ENCODE measurements around the gene GEMIN5. TPM values are rescaled to one million over a fixed set of nuclear protein-coding genes. Genes with fewer than 3 reads are reported as not detected.

Gene GEMIN5
- total and polyA plus RNA-seq, 2 of the 13 experiments (the other 11 are each of a cell fraction or from before 2014, with no cell fraction given): 6.6 to 28.6 TPM

DNA sequence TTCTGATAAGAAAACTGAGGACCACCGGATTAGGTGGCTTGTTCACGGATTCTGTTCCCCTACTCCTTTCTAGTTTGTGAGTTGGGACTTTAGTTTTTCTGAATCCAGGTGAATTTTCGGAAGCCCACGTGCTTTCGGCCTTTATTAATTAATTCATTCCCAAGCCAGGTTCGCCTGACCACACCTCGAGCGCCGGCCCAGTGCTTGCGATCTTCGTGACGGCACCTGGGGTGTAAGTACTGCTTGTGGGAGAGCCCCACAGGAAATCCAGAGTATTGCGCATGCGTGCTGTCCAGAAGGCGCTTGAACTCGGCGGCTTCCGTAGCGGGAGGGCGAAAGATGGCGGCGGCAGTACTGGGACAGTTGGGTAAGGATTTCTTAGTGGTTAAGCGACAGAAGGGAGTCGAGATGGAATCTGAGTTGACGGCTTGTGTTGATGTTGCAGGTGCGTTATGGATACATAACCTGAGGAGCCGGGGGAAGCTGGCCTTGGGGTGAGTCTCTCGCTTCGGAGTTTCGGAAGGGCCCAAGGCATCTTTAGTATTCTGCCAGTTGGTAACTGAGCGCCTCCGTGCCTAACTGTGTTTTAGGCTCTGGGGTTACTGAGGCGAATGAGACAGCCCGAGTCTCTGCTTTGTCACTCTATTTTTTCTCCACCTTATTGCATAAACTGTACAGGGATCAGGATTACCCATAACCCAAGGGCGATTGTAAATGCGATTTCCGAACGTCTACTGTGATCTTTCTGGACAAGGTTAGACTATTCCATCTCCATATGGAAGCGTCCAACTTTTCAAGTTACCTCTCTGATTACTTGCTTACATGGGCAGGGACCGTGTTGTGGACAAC, 3.0 kb upstream of the GEMIN5 start, which contains the start of gene MRPL22 (continued):
- TF ChIP-seq, protein P1, sequence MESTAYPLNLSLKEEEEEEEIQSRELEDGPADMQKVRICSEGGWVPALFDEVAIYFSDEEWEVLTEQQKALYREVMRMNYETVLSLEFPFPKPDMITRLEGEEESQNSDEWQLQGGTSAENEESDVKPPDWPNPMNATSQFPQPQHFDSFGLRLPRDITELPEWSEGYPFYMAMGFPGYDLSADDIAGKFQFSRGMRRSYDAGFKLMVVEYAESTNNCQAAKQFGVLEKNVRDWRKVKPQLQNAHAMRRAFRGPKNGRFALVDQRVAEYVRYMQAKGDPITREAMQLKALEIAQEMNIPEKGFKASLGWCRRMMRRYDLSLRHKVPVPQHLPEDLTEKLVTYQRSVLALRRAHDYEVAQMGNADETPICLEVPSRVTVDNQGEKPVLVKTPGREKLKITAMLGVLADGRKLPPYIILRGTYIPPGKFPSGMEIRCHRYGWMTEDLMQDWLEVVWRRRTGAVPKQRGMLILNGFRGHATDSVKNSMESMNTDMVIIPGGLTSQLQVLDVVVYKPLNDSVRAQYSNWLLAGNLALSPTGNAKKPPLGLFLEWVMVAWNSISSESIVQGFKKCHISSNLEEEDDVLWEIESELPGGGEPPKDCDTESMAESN (CRISPR knock-in tag; conservative IDR thresholded peaks at IDR 0.05): peak; percentile 75; the same call in 1 of the 2 replicates
- TF ChIP-seq ZNF580 (CRISPR knock-in tag; IDR thresholded peaks at IDR 0.05; ENCODE audit: borderline replicate concordance, low read depth) (peak; percentile 65; the same call in 1 of the 2 replicates), RERE (CRISPR knock-in tag; IDR thresholded peaks at IDR 0.05; ENCODE audit: low read depth) (no peak), ARID2 (CRISPR knock-in tag; IDR thresholded peaks at IDR 0.05; ENCODE audit: borderline replicate concordance) (no peak), REPIN1 (CRISPR knock-in tag; IDR thresholded peaks at IDR 0.05; ENCODE audit: borderline replicate concordance, low read depth) (peak; percentile 79; the same call in 1 of the 2 replicates), ZSCAN9 (CRISPR knock-in tag; IDR thresholded peaks at IDR 0.05; ENCODE audit: borderline replicate concordance) (0 out of 2 replicates have a peak, but pooled peaks have one; percentile 47), ZBTB46 (CRISPR knock-in tag; IDR thresholded peaks at IDR 0.05; ENCODE audit: borderline replicate concordance) (no peak), ZNF678 (CRISPR knock-in tag; IDR thresholded peaks at IDR 0.05) (0 out of 2 replicates have a peak, but pooled peaks have one; percentile 45), TGIF2 (CRISPR knock-in tag; IDR thresholded peaks at IDR 0.05) (peak; percentile 39; the same call in 1 of the 2 replicates), SATB2 (CRISPR knock-in tag; IDR thresholded peaks at IDR 0.05) (no peak), ZNF788 (CRISPR knock-in tag; IDR thresholded peaks at IDR 0.05; ENCODE audit: borderline replicate concordance) (no peak; the same call in 1 of the 2 replicates), BRCA1 (CRISPR knock-in tag; IDR thresholded peaks at IDR 0.05) (peak; percentile 47; the same call in 1 of the 2 replicates), ZNF446 (CRISPR knock-in tag; IDR thresholded peaks at IDR 0.05) (no peak), MAFF (IDR thresholded peaks at IDR 0.05; ENCODE audit: low read depth, low read length) (no peak), BHLHE40 (IDR thresholded peaks at IDR 0.05; ENCODE audit: low read length) (no peak), ZNF629 (CRISPR knock-in tag; conservative IDR thresholded peaks at IDR 0.05) (no peak)

All from HepG2 (cell line).